ENCODE data around the gene LILRB2. TPM values are rescaled to one million over a fixed set of nuclear protein-coding genes. Genes with fewer than 3 reads are reported as not detected.
"Not testable (repeated sequence)": the region's sequence is repeated elsewhere in the genome, so short reads cannot be mapped to it uniquely, and the experiment has no call there.

LILRB2 gene
- polyA plus RNA-seq, 1 of the 3 experiments (the other 2 are of a cell fraction) = not detected

- POLR2A ChIA-PET = no interaction called here
- Histone ChIP-seq H3K9me2 (no peaks in the 10 kb centered on the region), H3K79me2 (ENCODE audit: insufficient read depth) (no peaks in the 10 kb centered on the region), H3K36me3 (replicated peaks in 1 of 2; ENCODE audit: control insufficient read depth in 1 of 2, insufficient read depth in 2 of 2, low read length in 1 of 2) (no peaks in the 10 kb centered on the region), H3K4me1 (ENCODE audit: control insufficient read depth in 1 of 2, insufficient read depth in 2 of 2, low read depth in 1 of 2, low read length in 1 of 2) (peaks cover 0 to 2% of the 10 kb centered on the region in 2 experiments; a peak in 1 of 4 replicates), H3K4me2 (no peak overlapping the region), H3K9ac (no peak overlapping the region), H4K20me1 (ENCODE audit: insufficient read depth) (no peaks in the 10 kb centered on the region), H2AFZ (ENCODE audit: low read depth) (no peak overlapping the region), H3K27ac (ENCODE audit: low read depth in 2 of 2, low read length in 1 of 2) (no peak overlapping the region), H3K9me3 (no peaks in the 10 kb centered on the region), H3F3A (replicated peaks; ENCODE audit: insufficient read depth) (no peaks in the 10 kb centered on the region), H3K27me3 (ENCODE audit: insufficient read depth) (peaks cover 7% of the 10 kb centered on the region; the same call in 1 of the 2 replicates), H3K4me3 (ENCODE audit: low read depth in 2 of 2, low read length in 1 of 2) (no peak overlapping the region)
- TF ChIP-seq EZH2phosphoT487 (IDR thresholded peaks at IDR 0.05; ENCODE audit: borderline replicate concordance, low read depth) (no peak), RCOR1 (IDR thresholded peaks at IDR 0.05; ENCODE audit: low read length) (no peak), MEF2A (IDR thresholded peaks at IDR 0.05; ENCODE audit: borderline replicate concordance, low read depth) (no peak)
- no peak for DNase-seq
- WGBS (ENCODE audit: low lambda C conversion rate) = 51% methylated on average over 7 of the region's 7 CpGs
- CTCF ChIA-PET = interaction anchor here (0.7 kb wide), 1 partner anchor 66 kb away, joined by 4 read pairs; no protein-coding TSS in a partner anchor
Observed at GRCh38 chr19:54230031-54230430, 50.9 kb downstream of the LILRB2 start.

DNA sequence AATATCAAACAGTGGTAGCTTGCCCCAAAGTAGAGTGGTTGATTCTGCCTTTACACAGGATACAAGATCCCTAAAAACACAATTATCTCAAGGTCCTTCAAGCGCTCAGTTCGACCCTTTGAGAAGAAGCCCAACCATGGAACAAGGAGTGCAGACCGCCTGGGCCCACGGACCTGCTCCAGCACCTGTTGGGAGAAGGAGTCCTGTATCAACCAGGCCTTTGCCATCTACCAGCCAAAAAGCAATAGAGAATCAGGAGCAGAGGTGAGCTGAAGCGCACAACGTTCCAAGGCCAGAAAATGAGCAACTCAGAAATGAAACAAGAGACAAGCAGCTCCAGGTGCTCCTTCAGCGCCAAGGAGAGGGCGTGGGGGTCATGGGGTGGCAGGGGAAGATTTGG, 51.8 kb downstream of the LILRB2 start:
- Histone ChIP-seq H3K79me2 (ENCODE audit: insufficient read depth) (no peaks in the 10 kb centered on the region), H3K9ac (no peak overlapping the region), H3K4me2 (no peak overlapping the region), H3K27ac (ENCODE audit: low read depth in 2 of 2, low read length in 1 of 2) (no peak overlapping the region), H3K4me3 (ENCODE audit: low read depth in 2 of 2, low read length in 1 of 2) (no peak overlapping the region), H3K27me3 (ENCODE audit: insufficient read depth) (peaks cover 7% of the 10 kb centered on the region; the same call in 1 of the 2 replicates), H4K20me1 (ENCODE audit: insufficient read depth) (no peaks in the 10 kb centered on the region), H3K9me3 (no peaks in the 10 kb centered on the region), H3K36me3 (replicated peaks in 1 of 2; ENCODE audit: control insufficient read depth in 1 of 2, insufficient read depth in 2 of 2, low read length in 1 of 2) (no peaks in the 10 kb centered on the region), H3K4me1 (ENCODE audit: control insufficient read depth in 1 of 2, insufficient read depth in 2 of 2, low read depth in 1 of 2, low read length in 1 of 2) (peaks cover 0 to 2% of the 10 kb centered on the region in 2 experiments; a peak in 1 of 4 replicates), H2AFZ (ENCODE audit: low read depth) (no peak overlapping the region), H3K9me2 (no peaks in the 10 kb centered on the region), H3F3A (replicated peaks; ENCODE audit: insufficient read depth) (no peaks in the 10 kb centered on the region)
- POLR2A ChIA-PET = no interaction called here
- CTCF ChIA-PET = no interaction called here
- TF ChIP-seq, protein P1, sequence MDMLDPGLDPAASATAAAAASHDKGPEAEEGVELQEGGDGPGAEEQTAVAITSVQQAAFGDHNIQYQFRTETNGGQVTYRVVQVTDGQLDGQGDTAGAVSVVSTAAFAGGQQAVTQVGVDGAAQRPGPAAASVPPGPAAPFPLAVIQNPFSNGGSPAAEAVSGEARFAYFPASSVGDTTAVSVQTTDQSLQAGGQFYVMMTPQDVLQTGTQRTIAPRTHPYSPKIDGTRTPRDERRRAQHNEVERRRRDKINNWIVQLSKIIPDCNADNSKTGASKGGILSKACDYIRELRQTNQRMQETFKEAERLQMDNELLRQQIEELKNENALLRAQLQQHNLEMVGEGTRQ (IDR thresholded peaks at IDR 0.05; ENCODE audit: borderline replicate concordance, low read depth, low read length) = no peak
- no peak for TF ChIP-seq SMC3 (IDR thresholded peaks at IDR 0.05; ENCODE audit: low read depth, low read length)
- DNase-seq = no peak
- 25% methylated on average over 6 of the region's 8 CpGs for WGBS (ENCODE audit: low lambda C conversion rate)

GRCh38 chr19:54224619-54225018, 56.3 kb downstream of the LILRB2 start:
- H3K9ac ChIP-seq; DNase-seq; H3K4me1 ChIP-seq (ENCODE audit: control insufficient read depth in 1 of 2, insufficient read depth in 2 of 2, low read depth in 1 of 2, low read length in 1 of 2); H3K9me2 ChIP-seq; H3F3A ChIP-seq (replicated peaks; ENCODE audit: insufficient read depth); H3K27ac ChIP-seq (ENCODE audit: low read depth in 2 of 2, low read length in 1 of 2); H2AFZ ChIP-seq (ENCODE audit: low read depth); H3K4me3 ChIP-seq (ENCODE audit: low read depth in 2 of 2, low read length in 1 of 2); H3K36me3 ChIP-seq (replicated peaks in 1 of 2; ENCODE audit: control insufficient read depth in 1 of 2, insufficient read depth in 2 of 2, low read length in 1 of 2); H4K20me1 ChIP-seq (ENCODE audit: insufficient read depth); H3K4me2 ChIP-seq; H3K79me2 ChIP-seq (ENCODE audit: insufficient read depth); H3K9me3 ChIP-seq; CTCF ChIA-PET: not testable (repeated sequence)
- POLR2A ChIA-PET = interaction anchor here (1.6 kb wide), 1 partner anchor 24 kb away, joined by 5 read pairs; the partner anchor contains the start of gene RPS9
- H3K27me3 ChIP-seq (ENCODE audit: insufficient read depth) = peaks cover 17% of the 10 kb centered on the region; the same call in 1 of the 2 replicates
- WGBS (ENCODE audit: low lambda C conversion rate) = 37% methylated on average over 7 of the region's 10 CpGs

DNA sequence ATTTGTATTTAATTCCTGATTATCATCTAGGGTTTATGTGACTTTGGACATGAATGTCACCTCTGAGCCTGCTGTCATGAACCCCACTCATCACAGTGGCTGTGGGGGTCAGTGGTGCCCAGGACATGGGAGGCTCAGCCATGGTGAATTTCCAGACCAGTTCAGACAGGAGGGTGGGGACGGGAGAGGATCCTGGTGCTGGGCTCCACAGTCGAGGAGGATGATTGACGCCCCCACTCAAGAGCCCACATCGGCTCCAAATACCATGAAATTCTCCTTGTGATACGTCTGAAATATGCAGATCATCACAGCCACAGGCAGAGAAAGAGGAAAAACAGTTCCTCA, 57.0 kb downstream of the LILRB2 start:
- not testable (repeated sequence) for H3K4me3 ChIP-seq (ENCODE audit: low read depth in 2 of 2, low read length in 1 of 2); H3F3A ChIP-seq (replicated peaks; ENCODE audit: insufficient read depth); H3K27ac ChIP-seq (ENCODE audit: low read depth in 2 of 2, low read length in 1 of 2); DNase-seq; H2AFZ ChIP-seq (ENCODE audit: low read depth); H3K4me2 ChIP-seq; H3K9me3 ChIP-seq; H3K4me1 ChIP-seq (ENCODE audit: control insufficient read depth in 1 of 2, insufficient read depth in 2 of 2, low read depth in 1 of 2, low read length in 1 of 2); H3K36me3 ChIP-seq (replicated peaks in 1 of 2; ENCODE audit: control insufficient read depth in 1 of 2, insufficient read depth in 2 of 2, low read length in 1 of 2); H3K9ac ChIP-seq; H3K9me2 ChIP-seq; H3K79me2 ChIP-seq (ENCODE audit: insufficient read depth); H4K20me1 ChIP-seq (ENCODE audit: insufficient read depth)
- no CpG with 5 or more reads among the region's 5 CpGs for WGBS (ENCODE audit: low lambda C conversion rate)
- CTCF ChIA-PET = interaction anchor here (0.6 kb wide), 1 partner anchor 8 kb away, joined by 3 read pairs; no protein-coding TSS in a partner anchor
- POLR2A ChIA-PET = interaction anchor here (1.2 kb wide), 1 partner anchor 16 kb away, joined by 3 read pairs; no protein-coding TSS in a partner anchor
- peaks cover 17% of the 10 kb centered on the region; the same call in 1 of the 2 replicates for H3K27me3 ChIP-seq (ENCODE audit: insufficient read depth)

Small RNA genes within 50 kb of the gene (small RNA-seq; reads per million reads assigned to genes)
- gene AC245884.12 (0 reads per million in 7 experiments), gene MIR4752 (0 reads per million in 7 experiments), gene RNU6-1307P (0 reads per million in 7 experiments)

Other genes with a start within 250 kb of the LILRB2 start
- 0.10 and 0.24 TPM in 2 replicates for gene VSTM1, start 217.2 kb downstream of the LILRB2 start, polyA plus RNA-seq (2012; rRNA removed)
- gene TARM1, start 199.7 kb downstream of the LILRB2 start, polyA plus RNA-seq (2012; rRNA removed) = not detected in 2 replicates
- 0.97 and 1.2 TPM in 2 replicates for gene OSCAR, start 180.3 kb downstream of the LILRB2 start, polyA plus RNA-seq (2012; rRNA removed)
- gene NDUFA3, start 178.3 kb downstream of the LILRB2 start, polyA plus RNA-seq (2012; rRNA removed) = 71.5 and 87.0 TPM in 2 replicates
- 39.8 and 49.7 TPM in 2 replicates for gene TFPT, start 165.5 kb downstream of the LILRB2 start, polyA plus RNA-seq (2012; rRNA removed)
- 72.2 and 81.0 TPM in 2 replicates for gene PRPF31, start 165.4 kb downstream of the LILRB2 start, polyA plus RNA-seq (2012; rRNA removed)
- gene CNOT3, start 143.3 kb downstream of the LILRB2 start, polyA plus RNA-seq (2012; rRNA removed) = 7.1 and 14.2 TPM in 2 replicates
- gene LENG1, start 121.4 kb downstream of the LILRB2 start, polyA plus RNA-seq (2012; rRNA removed) = 7.7 and 11.4 TPM in 2 replicates
- gene TMC4, start 108.0 kb downstream of the LILRB2 start, polyA plus RNA-seq (2012; rRNA removed) = 2.7 and 2.8 TPM in 2 replicates
- 65.4 and 80.8 TPM in 2 replicates for gene MBOAT7, start 91.5 kb downstream of the LILRB2 start, polyA plus RNA-seq (2012; rRNA removed)
- 82.1 and 84.1 TPM in 2 replicates for gene TSEN34, start 89.8 kb downstream of the LILRB2 start, polyA plus RNA-seq (2012; rRNA removed)
- 3,441 and 3,815 TPM in 2 replicates for gene RPS9, start 80.3 kb downstream of the LILRB2 start, polyA plus RNA-seq (2012; rRNA removed)
- not detected in 2 replicates for gene LILRB3, start 58.1 kb downstream of the LILRB2 start, polyA plus RNA-seq (2012; rRNA removed)
- not detected in 2 replicates for gene LILRA6, start 38.3 kb downstream of the LILRB2 start, polyA plus RNA-seq (2012; rRNA removed)
- gene LILRB5, start 23.8 kb downstream of the LILRB2 start, polyA plus RNA-seq (2012; rRNA removed) = not detected in 2 replicates
- gene LILRA5, start 32.1 kb upstream of the LILRB2 start, polyA plus RNA-seq (2012; rRNA removed) = not detected in 2 replicates
- not detected in 2 replicates for gene LILRA4, start 58.1 kb upstream of the LILRB2 start, polyA plus RNA-seq (2012; rRNA removed)
- gene LAIR1, start 83.8 kb upstream of the LILRB2 start, polyA plus RNA-seq (2012; rRNA removed) = not detected in 2 replicates
- 0.05 and 0.21 TPM in 2 replicates for gene TTYH1, start 134.4 kb upstream of the LILRB2 start, polyA plus RNA-seq (2012; rRNA removed)
- 84.0 and 89.1 TPM in 2 replicates for gene LENG8, start 168.1 kb upstream of the LILRB2 start, polyA plus RNA-seq (2012; rRNA removed)
- gene LENG9, start 182.7 kb upstream of the LILRB2 start, polyA plus RNA-seq (2012; rRNA removed) = 0.20 and 0.21 TPM in 2 replicates
- 10.8 and 13.5 TPM in 2 replicates for gene CDC42EP5, start 192.2 kb upstream of the LILRB2 start, polyA plus RNA-seq (2012; rRNA removed)
- not detected in 2 replicates for gene LAIR2, start 221.7 kb upstream of the LILRB2 start, polyA plus RNA-seq (2012; rRNA removed)